Stimulated activated effector memory CD8-positive, alpha-beta T cell treated with anti-CD3 and anti-CD28 coated beads, Interleukin-12 subunit alpha, Interleukin-12 subunit beta, amount 100 ng/mL, for 72 hours (primary cell): ENCODE measurements around the gene TPRN.
A peak's percentile ranks its signal among the peaks of the same experiment; 100 is the strongest.

Experiments
- ATAC-seq: fragments of 150-1000 bp; cut with Tn5 transposase; 2 replicates; pipeline ENCODE4 v1.10.0; 2021
- DNase-seq, 2 donors: peaks; one replicate each; pipeline ENCODE4 v3.0.0; 2021 to 2022; ENCODE audit warnings: low spot score in 2 of 2
- H3K27ac Mint-ChIP-seq: one replicate; pipeline ENCODE4 v1.8.0; 2022; ENCODE audit warnings: mild to moderate bottlenecking, mixed read lengths
- H3K36me3 Mint-ChIP-seq: one replicate; pipeline ENCODE4 v1.8.0; 2022; ENCODE audit warnings: mild to moderate bottlenecking, mixed read lengths
- H3K4me1 Mint-ChIP-seq: one replicate; pipeline ENCODE4 v1.8.0; 2022; ENCODE audit warnings: mixed read lengths
- H3K4me3 Mint-ChIP-seq: one replicate; pipeline ENCODE4 v1.8.0; 2022; ENCODE audit warnings: mild to moderate bottlenecking, mixed read lengths
- H3K9me3 Mint-ChIP-seq: one replicate; pipeline ENCODE4 v1.8.0; 2022; ENCODE audit warnings: mixed read lengths

TPRN gene

DNA sequence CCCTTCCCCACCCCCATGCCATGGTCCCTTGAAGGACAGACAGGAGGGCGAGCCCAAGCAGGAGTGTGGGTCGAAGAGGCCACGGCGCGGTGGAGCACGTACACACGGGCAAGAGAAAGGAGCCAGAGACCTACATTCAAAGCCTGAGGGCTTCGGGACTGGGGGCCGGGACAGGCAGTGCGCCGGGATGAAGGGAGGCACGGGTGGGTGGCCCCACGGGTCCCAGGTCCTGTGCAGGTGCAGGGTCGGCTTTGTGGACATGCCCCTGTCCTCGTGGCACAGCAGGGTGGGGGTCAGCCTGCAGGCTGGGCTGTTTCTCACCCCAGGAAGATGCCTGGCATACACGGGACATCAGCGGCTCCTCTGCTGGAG, 40.5 kb downstream of the TPRN start:
- ATAC-seq, result no peak
- DNase-seq, result no peak
- Mint-ChIP-seq H3K4me3 (no peak overlapping the region), H3K9me3 (no peaks in the 10 kb centered on the region), H3K36me3 (no peaks in the 10 kb centered on the region), H3K27ac (no peak overlapping the region), H3K4me1 (peaks cover 23% of the 10 kb centered on the region)

DNA sequence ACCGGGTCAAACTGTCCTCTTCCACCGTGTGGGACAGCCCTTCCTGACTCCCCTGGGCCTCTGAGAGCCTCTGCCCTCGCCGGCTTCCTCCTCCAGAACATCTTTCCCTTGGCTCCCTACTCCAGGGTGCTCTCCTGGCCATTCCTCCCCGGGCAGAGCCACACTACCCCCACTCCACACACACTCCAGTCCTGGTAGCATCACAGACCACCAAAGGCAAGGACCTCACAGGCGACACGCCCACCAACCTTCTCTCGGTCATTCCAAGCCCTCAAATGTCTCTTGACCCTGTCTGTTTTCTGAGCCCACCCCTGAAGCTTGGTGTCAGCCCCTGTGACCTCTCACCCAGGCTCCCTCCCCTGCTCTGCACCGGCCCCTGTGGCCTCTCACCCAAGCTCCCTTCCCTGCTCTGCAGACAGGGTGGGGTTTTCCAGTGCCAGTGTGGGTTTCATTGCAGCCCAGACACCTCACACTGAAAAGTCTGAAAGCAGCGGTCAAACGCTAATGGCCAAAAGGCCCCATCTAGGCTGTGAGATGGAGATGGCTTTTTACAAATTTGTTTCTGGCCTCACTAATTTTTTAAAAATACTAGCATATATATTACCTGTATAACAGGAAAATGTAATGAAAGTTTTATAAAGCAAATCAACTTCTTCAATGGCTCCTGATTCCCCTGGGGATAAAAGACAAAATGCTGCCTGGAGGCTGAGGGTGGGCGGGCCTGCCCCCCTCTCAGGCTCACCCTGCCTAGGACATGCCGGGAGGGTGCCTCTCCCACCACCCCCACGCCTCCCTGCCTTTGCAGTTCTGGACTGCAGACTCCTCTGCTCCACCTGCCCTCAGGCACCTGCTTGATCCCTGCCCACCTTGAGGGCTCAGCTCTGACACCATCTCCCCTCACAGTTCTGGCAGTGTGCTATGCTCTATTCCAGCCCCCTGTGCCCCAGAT, 41.2 kb downstream of the TPRN start:
- DNase-seq, result no peak
- ATAC-seq, result no peak
- Mint-ChIP-seq H3K36me3 (no peaks in the 10 kb centered on the region), H3K4me1 (peaks cover 23% of the 10 kb centered on the region), H3K9me3 (no peaks in the 10 kb centered on the region), H3K4me3 (no peak overlapping the region), H3K27ac (no peak overlapping the region)

- H3K9me3 Mint-ChIP-seq, result no peaks in the 10 kb centered on the region
Observed at GRCh38 chr9:137158625-137159024, 41.9 kb downstream of the TPRN start.

DNA sequence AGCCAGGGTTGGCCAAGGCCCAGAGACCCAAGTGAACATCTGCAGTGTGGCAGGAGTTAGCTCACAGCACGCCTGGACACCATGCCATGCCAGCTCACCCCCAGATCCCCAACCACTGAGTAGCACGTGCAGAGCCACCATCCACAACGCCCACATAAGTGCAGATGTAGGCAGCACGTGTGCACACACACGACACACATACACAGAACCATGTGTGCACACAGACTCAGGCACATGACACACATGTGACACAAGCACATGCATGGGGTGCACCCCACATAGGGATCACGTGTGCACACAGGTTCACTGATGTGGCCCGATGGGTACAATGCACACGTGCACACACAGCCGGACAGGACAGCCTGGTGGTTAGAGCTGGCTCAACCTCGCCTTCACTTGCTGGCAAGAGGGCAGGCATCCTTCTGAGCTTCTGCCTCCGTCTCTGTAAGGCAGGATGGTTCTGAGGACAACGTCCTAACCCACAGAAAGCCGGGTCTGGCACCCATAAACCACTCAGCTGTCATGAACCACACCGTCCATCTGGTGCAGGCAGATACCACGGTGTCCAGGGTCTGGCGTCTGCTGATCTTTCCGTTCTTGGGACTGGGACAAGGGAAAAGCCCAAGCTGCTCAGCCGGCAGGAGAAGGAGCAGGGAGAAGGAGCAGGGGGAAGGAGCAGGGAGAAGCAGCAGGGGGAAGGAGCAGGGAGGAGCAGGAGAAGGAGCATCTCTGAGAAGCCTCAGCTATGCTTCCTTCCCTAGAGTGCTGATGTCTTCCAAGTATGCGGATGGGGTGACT, 42.7 kb downstream of the TPRN start:
- H3K4me3 Mint-ChIP-seq, result peak overlapping the region; percentile 53
- H3K9me3 Mint-ChIP-seq, result no peaks in the 10 kb centered on the region
- DNase-seq (no peak), ATAC-seq (no peak)
- peaks cover 23% of the 10 kb centered on the region for H3K4me1 Mint-ChIP-seq
- H3K27ac Mint-ChIP-seq, result no peak overlapping the region
- no peaks in the 10 kb centered on the region for H3K36me3 Mint-ChIP-seq

More at GRCh38 chr9:137158625-137159024, 41.9 kb downstream of the TPRN start:
- DNase-seq (no peak), ATAC-seq (no peak)
- peaks cover 23% of the 10 kb centered on the region for H3K4me1 Mint-ChIP-seq
- no peaks in the 10 kb centered on the region for H3K36me3 Mint-ChIP-seq
- no peak overlapping the region for H3K4me3 Mint-ChIP-seq
- no peak overlapping the region for H3K27ac Mint-ChIP-seq

DNA sequence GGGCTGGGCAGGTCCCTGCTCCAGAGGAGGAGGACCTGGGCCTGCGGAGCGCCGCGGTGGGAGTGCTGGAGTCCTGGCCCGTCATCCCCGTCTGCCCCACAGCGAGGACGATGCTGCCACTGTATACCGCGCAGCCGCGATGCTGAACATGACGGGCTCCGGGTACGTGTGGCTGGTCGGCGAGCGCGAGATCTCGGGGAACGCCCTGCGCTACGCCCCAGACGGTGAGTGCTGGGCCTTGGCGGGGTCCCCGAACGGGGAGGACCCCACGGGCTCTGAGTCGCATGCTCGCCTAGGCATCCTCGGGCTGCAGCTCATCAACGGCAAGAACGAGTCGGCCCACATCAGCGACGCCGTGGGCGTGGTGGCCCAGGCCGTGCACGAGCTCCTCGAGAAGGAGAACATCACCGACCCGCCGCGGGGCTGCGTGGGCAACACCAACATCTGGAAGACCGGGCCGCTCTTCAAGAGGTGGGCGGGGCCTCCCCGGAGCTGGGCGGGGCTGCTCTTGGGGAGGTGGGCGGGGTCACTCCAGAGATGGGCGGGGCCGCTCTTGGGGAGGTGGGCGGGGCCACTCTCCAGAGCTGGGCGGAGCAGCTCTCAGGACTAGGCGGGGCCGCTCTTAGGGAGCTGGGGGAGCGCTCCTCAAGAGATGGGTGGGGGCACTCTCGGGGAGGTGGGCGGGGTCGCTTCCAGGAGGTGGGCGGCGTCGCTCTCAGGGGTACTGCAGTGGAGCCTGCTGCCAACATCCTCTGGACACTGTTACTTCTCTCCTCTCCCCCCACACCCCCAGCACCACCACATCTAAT, 43.8 kb downstream of the TPRN start:
- H3K27ac Mint-ChIP-seq, result no peak overlapping the region
- H3K36me3 Mint-ChIP-seq, result no peaks in the 10 kb centered on the region
- ATAC-seq (peak; percentile 73), DNase-seq (peak; percentile 56 to 77)
- peak overlapping the region; percentile 53 for H3K4me3 Mint-ChIP-seq
- H3K4me1 Mint-ChIP-seq, result peaks cover 23% of the 10 kb centered on the region
- H3K9me3 Mint-ChIP-seq, result no peaks in the 10 kb centered on the region

GRCh38 chr9:137152844-137153405, 47.6 kb downstream of the TPRN start:
- H3K36me3 Mint-ChIP-seq, result no peaks in the 10 kb centered on the region
- no peak for DNase-seq
- H3K27ac Mint-ChIP-seq, result no peak overlapping the region
- no peaks in the 10 kb centered on the region for H3K9me3 Mint-ChIP-seq
- no peak for ATAC-seq
- peaks cover 8% of the 10 kb centered on the region for H3K4me1 Mint-ChIP-seq
- no peak overlapping the region for H3K4me3 Mint-ChIP-seq

DNA sequence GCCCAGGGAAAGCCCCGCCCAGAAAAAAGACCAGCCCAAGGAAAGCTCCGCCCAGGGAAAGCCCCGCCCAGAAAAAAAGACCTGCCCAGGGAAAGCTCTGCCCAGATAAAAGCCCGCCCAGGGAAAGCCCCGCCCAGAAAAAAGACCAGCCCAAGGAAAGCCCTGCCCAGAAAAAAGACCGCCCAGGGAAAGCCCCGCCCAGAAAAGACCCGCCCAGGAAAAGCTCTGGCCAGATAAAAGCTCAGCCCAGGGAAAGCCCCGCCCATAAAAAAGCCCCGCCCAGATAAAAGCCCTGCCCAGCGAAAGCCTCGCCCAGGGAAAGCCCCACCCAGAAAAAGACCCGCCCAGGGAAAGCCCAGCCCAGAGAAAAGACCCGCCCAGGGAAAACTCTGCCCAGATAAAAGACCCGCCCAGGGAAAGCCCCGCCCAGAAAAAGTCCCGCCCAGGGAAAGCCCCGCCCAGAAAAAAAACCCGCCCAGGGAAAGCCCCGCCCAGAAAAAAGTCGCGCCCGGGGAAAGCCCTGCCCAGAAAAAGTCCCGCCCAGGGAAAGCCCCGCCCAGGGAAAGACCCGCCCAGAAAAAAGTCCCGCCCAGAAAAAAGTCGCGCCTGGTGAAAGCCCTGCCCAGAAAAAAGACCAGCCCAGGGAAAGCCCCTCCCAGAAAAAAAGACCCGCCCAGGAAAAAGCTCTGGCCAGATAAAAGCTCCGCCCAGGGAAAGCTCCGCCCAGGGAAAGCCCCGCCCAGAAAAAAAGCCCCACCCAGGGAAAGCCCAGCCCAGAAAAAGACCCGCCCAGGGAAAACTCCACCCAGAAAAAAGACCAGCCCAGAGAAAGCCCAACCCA, 49.7 kb downstream of the TPRN start:
- Mint-ChIP-seq H3K4me3 (peak overlapping the region; percentile 26), H3K36me3 (no peaks in the 10 kb centered on the region), H3K27ac (no peak overlapping the region), H3K9me3 (no peaks in the 10 kb centered on the region), H3K4me1 (no peaks in the 10 kb centered on the region)
- ATAC-seq (peak; percentile 55), DNase-seq (peak; percentile 50 to 85)

GRCh38 chr9:137149942-137150616, 50.5 kb downstream of the TPRN start:
- peak overlapping the region; percentile 21 for H3K4me3 Mint-ChIP-seq
- no peak for DNase-seq
- ATAC-seq, result no peak

GRCh38 chr9:137149363-137149762, 51.2 kb downstream of the TPRN start:
- H3K27ac Mint-ChIP-seq, result no peak overlapping the region
- H3K9me3 Mint-ChIP-seq, result no peaks in the 10 kb centered on the region
- no peaks in the 10 kb centered on the region for H3K4me1 Mint-ChIP-seq
- DNase-seq (no peak), ATAC-seq (no peak)
- no peak overlapping the region for H3K4me3 Mint-ChIP-seq
- no peaks in the 10 kb centered on the region for H3K36me3 Mint-ChIP-seq

More at GRCh38 chr9:137149942-137150616, 50.5 kb downstream of the TPRN start:
- Mint-ChIP-seq H3K36me3 (no peaks in the 10 kb centered on the region), H3K9me3 (no peaks in the 10 kb centered on the region), H3K4me1 (no peaks in the 10 kb centered on the region), H3K27ac (no peak overlapping the region)

DNA sequence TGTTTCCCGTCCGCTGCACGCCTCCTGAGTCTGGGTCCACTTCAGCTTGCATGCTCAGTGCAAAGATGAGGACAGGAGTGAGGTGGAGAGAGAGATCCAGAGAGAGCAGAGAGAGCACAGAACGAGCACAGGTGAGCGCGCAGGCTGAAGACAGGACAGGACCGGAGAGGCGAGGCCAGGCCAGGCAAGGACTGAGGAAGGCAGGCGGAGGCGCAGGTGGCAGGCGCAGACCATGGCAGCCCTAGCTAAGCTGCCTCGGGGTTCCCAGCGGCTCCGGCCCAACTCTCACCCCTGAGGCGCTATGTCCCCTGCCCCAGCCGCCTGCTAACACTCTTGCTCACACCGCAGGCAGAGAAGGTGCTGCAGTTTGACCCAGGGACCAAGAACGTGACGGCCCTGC, 51.9 kb downstream of the TPRN start:
- Mint-ChIP-seq H3K27ac (no peak overlapping the region), H3K36me3 (no peaks in the 10 kb centered on the region), H3K4me3 (no peak overlapping the region), H3K9me3 (no peaks in the 10 kb centered on the region), H3K4me1 (no peaks in the 10 kb centered on the region)
- DNase-seq (no peak), ATAC-seq (no peak)

DNA sequence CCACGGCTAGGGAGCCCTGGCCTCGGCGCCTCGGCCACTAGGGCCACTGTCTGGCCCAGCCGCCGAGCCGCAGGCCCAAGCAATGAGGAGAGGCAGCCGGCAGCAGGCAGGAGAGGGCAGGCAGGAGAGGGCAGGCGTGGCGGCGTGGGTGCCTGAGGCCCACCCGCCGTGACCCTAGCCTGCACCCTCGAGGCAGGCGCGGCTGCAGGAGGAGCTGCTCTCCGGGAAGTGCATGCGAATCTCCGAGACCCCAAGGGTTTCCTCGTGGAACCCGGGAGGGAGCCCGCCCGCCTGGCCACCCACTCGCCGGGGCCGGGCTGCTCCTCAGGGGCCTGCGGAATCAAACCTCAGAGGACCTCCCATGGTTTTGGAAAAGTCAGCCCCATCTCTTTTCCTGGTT, 52.3 kb downstream of the TPRN start:
- no peak for ATAC-seq
- H3K4me1 Mint-ChIP-seq, result no peaks in the 10 kb centered on the region
- H3K9me3 Mint-ChIP-seq, result no peaks in the 10 kb centered on the region
- DNase-seq, result no peak
- no peak overlapping the region for H3K27ac Mint-ChIP-seq
- no peak overlapping the region for H3K4me3 Mint-ChIP-seq
- H3K36me3 Mint-ChIP-seq, result no peaks in the 10 kb centered on the region

GRCh38 chr9:137147793-137148160, 52.8 kb downstream of the TPRN start:
- no peak for ATAC-seq
- Mint-ChIP-seq H3K4me3 (no peak overlapping the region), H3K27ac (no peak overlapping the region), H3K9me3 (no peaks in the 10 kb centered on the region), H3K36me3 (no peaks in the 10 kb centered on the region), H3K4me1 (no peaks in the 10 kb centered on the region)
- no peak for DNase-seq

GRCh38 chr9:137147091-137147792, 53.3 kb downstream of the TPRN start:
- no peak overlapping the region for H3K27ac Mint-ChIP-seq
- H3K36me3 Mint-ChIP-seq, result no peaks in the 10 kb centered on the region
- no peaks in the 10 kb centered on the region for H3K9me3 Mint-ChIP-seq
- DNase-seq (no peak), ATAC-seq (no peak)
- no peaks in the 10 kb centered on the region for H3K4me1 Mint-ChIP-seq
- no peak overlapping the region for H3K4me3 Mint-ChIP-seq
